CD14-positive monocyte (primary cell): ENCODE data around the gene ITPRIP. TPM values are rescaled to one million over a fixed set of nuclear protein-coding genes. Genes with fewer than 3 reads are reported as not detected.

Experiments
- DNase-seq, 3 donors: peaks; one replicate each; pipeline ENCODE4 v3.0.0-alpha.2; 2011 to 2022
- H2AFZ ChIP-seq: 2 replicates; pipeline ENCODE4 v1.6.0; 2012; ENCODE audit warnings: mild to moderate bottlenecking, low read depth, low read length, inconsistent platforms; ENCODE audit not compliant: insufficient read depth, poor library complexity, severe bottlenecking
- H3K27ac ChIP-seq, 2 donors: 1 replicate in 1 of 2; 2 replicates in 1 of 2; pipeline ENCODE4 v1.5.1; 2012 to 2013; ENCODE audit warnings: low read length in 2 of 2, control low read depth in 1 of 2, inconsistent platforms in 1 of 2, low read depth in 1 of 2, mild to moderate bottlenecking in 1 of 2
- H3K27me3 ChIP-seq, 2 donors: one replicate each; pipeline versions ENCODE4 v1.6.0 to v1.6.1; 2011 to 2013; ENCODE audit warnings: low read length in 2 of 2; ENCODE audit not compliant: control insufficient read depth in 2 of 2, insufficient read depth in 2 of 2
- H3K36me3 ChIP-seq, 2 donors: replicated peaks in 1 of 2; 1 replicate in 1 of 2; 2 replicates in 1 of 2; pipeline versions ENCODE4 v1.5.1 to v1.6.1; 2012 to 2013; ENCODE audit warnings: low read length in 2 of 2, control low read depth in 1 of 2, inconsistent platforms in 1 of 2, mild to moderate bottlenecking in 1 of 2; ENCODE audit not compliant: insufficient read depth in 2 of 2, control insufficient read depth in 1 of 2
- H3K4me1 ChIP-seq, 2 donors: 1 replicate in 1 of 2; 2 replicates in 1 of 2; pipeline versions ENCODE4 v1.5.1 to v1.6.1; 2012 to 2013; ENCODE audit warnings: low read length in 2 of 2, control low read depth in 1 of 2, inconsistent platforms in 1 of 2, mild to moderate bottlenecking in 1 of 2, moderate library complexity in 1 of 2; ENCODE audit not compliant: insufficient read depth in 2 of 2, control insufficient read depth in 1 of 2
- H3K4me2 ChIP-seq: replicated peaks from 2 replicates; pipeline ENCODE3; 2012; ENCODE audit warnings: low read length, moderate library complexity, mild to moderate bottlenecking; ENCODE audit not compliant: poor library complexity, severe bottlenecking; ENCODE audit errors: extremely low read depth
- H3K4me3 ChIP-seq, 3 experiments: fragments of 200-600 bp in 1 of 3; sonication (generic) in 1 of 3; replicated peaks in 1 of 3; 1 replicate in 2 of 3; 2 replicates in 1 of 3; pipeline ENCODE4 v1.5.1; 2011 to 2013; ENCODE audit warnings: low read length in 3 of 3, mild to moderate bottlenecking in 3 of 3, control low read depth in 2 of 3, low read depth in 2 of 3, inconsistent platforms in 1 of 3, moderate library complexity in 1 of 3
- H3K79me2 ChIP-seq: 2 replicates; pipeline ENCODE4 v1.6.0; 2012; ENCODE audit warnings: mild to moderate bottlenecking, control low read depth, inconsistent platforms, low read length, moderate library complexity; ENCODE audit not compliant: insufficient read depth
- H3K9ac ChIP-seq: 2 replicates; pipeline ENCODE4 v1.6.0; 2017; ENCODE audit warnings: low read length, mild to moderate bottlenecking; ENCODE audit not compliant: insufficient read depth, poor library complexity, severe bottlenecking
- H3K9me3 ChIP-seq, 2 donors: replicated peaks in 1 of 2; 1 replicate in 1 of 2; 2 replicates in 1 of 2; pipeline versions ENCODE4 v1.5.1 to v1.6.1; 2012 to 2013; ENCODE audit warnings: low read length in 2 of 2, control low read depth in 1 of 2; ENCODE audit not compliant: control insufficient read depth in 1 of 2, insufficient read depth in 1 of 2
- H4K20me1 ChIP-seq: 2 replicates; pipeline ENCODE4 v1.6.0; 2012; ENCODE audit warnings: mild to moderate bottlenecking, low read length, control low read depth, moderate library complexity; ENCODE audit not compliant: insufficient read depth
- H3K27ac Mint-ChIP-seq, 7 donors: one replicate each; pipeline ENCODE4 v1.8.0; 2020; ENCODE audit warnings: mild to moderate bottlenecking in 7 of 7, mixed read lengths in 7 of 7, moderate library complexity in 6 of 7, inconsistent platforms in 2 of 7
- H3K27me3 Mint-ChIP-seq, 3 donors: one replicate each; pipeline ENCODE4 v1.8.0; 2021 to 2022; ENCODE audit warnings: low read depth in 3 of 3, mild to moderate bottlenecking in 3 of 3, mixed read lengths in 3 of 3, moderate library complexity in 3 of 3, inconsistent platforms in 1 of 3
- H3K36me3 Mint-ChIP-seq, 2 donors: one replicate each; pipeline ENCODE4 v1.8.0; 2020; ENCODE audit warnings: mixed read lengths in 2 of 2, inconsistent platforms in 1 of 2, mild to moderate bottlenecking in 1 of 2
- H3K4me1 Mint-ChIP-seq: one replicate; pipeline ENCODE4 v1.8.0; 2020; ENCODE audit warnings: mild to moderate bottlenecking, mixed read lengths
- H3K4me3 Mint-ChIP-seq, 2 donors: one replicate each; pipeline ENCODE4 v1.8.0; 2020; ENCODE audit warnings: mild to moderate bottlenecking in 2 of 2, mixed read lengths in 2 of 2, moderate library complexity in 1 of 2
- H3K9me3 Mint-ChIP-seq, 7 donors: one replicate each; pipeline ENCODE4 v1.8.0; 2020 to 2022; ENCODE audit warnings: mixed read lengths in 7 of 7, mild to moderate bottlenecking in 6 of 7, moderate library complexity in 6 of 7, inconsistent platforms in 2 of 7
- WGBS: methylation state at CpG from one replicate; pipeline ENCODE4 v1.1.5; 2013; ENCODE audit warnings: missing lambda C conversion rate; ENCODE audit not compliant: insufficient coverage; 5-methylcytosine and 5-hydroxymethylcytosine counted together
- intact Hi-C, 2 donors: fragments of 100-400 bp; cut with micrococcal nuclease; formaldehyde crosslinking; loops; one replicate each; pipeline versions ENCODE4 v1.15.0 to v1.15.1; 2023
- polyA plus RNA-seq, 3 donors: library from polyadenylated mRNA; depleted of rRNA in 1 of 3; unstranded in 2 of 3; stranded (reverse) in 1 of 3; fragments of 300-500 nt in 2 of 3; fragments of >200 nt in 1 of 3; fragmentation: Illumina TruSeq in 2 of 3; gene quantifications; 1 replicate in 2 of 3; 2 replicates in 1 of 3; pipeline ENCODE4 v1.2.3, GENCODE V29; 2012 to 2021
- TF ChIP-seq, protein P1 (sequence below): fragments of 200-600 bp; IDR thresholded peaks from one replicate; pipeline ENCODE4 v1.8.0; 2022; ENCODE audit warnings: antibody characterized with exemption, mild to moderate bottlenecking

ITPRIP gene
- polyA plus RNA-seq, 3 donors = 27.5 to 76.6 (median 35.7) TPM

DNA sequence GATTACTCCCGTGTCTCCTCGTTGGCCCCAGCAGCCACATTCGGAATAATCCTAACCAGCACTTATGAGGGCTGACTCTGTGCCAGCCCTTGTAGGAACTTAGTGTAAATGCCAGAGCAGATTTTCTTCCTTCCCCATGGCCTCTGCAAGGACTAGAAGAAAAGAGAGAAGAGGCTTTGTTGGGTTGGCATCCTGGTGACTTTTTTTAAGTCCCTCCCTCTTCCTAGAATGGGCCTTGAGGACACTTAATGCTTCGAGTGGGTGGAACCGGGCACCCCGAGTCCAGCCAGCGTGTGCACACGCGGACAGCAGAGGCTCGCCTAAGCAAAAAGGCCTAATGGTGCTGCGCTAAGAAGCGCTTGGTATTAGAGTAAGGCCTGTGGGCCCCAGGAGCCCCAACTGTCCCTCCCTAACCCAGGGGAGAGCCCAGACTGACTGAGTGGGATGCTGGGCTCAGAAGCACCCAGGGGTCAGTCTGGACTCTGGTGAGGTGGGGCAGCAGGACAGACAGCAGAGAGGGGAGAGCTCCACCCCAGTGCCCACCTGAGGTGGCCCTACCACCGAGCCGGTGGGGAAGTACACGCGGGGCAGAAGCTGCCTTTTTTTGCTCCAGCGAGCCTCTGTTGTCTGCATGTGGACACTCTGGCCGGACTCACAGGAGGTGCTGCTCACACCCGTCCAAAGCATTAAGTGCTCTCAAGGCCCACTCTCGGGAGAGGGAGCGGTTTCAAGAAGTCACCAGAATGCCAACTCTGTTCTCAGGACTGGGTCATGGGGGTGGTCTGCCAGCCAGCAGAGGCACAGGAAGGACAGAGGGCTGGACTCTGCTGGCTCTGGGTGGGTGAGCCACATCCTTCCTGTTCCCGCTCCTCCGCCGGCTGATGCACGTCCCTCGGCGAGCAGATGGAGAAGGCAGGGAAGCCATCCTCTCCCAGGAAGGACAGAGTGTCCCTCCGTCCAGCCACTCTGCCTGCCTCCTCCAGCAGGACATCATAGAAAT lies 12.5 kb downstream of the ITPRIP start:
- Histone ChIP-seq H3K79me2 (peaks cover 100% of the 10 kb centered on the region), H3K27ac (peak overlapping the region; percentile 86 to 91), H4K20me1 (peaks cover 100% of the 10 kb centered on the region), H2AFZ (no peak overlapping the region), H3K4me3 (peak overlapping the region in 1 of 3 experiments; percentile 65), H3K9me3 (no peaks in the 10 kb centered on the region), H3K36me3 (peaks cover 0 to 5% of the 10 kb centered on the region in 2 donors), H3K9ac (peak overlapping the region; percentile 39), H3K4me2 (peak overlapping the region; percentile 72), H3K27me3 (no peaks in the 10 kb centered on the region), H3K4me1 (peaks cover 100% of the 10 kb centered on the region in 2 donors)
- TF ChIP-seq, protein P1, sequence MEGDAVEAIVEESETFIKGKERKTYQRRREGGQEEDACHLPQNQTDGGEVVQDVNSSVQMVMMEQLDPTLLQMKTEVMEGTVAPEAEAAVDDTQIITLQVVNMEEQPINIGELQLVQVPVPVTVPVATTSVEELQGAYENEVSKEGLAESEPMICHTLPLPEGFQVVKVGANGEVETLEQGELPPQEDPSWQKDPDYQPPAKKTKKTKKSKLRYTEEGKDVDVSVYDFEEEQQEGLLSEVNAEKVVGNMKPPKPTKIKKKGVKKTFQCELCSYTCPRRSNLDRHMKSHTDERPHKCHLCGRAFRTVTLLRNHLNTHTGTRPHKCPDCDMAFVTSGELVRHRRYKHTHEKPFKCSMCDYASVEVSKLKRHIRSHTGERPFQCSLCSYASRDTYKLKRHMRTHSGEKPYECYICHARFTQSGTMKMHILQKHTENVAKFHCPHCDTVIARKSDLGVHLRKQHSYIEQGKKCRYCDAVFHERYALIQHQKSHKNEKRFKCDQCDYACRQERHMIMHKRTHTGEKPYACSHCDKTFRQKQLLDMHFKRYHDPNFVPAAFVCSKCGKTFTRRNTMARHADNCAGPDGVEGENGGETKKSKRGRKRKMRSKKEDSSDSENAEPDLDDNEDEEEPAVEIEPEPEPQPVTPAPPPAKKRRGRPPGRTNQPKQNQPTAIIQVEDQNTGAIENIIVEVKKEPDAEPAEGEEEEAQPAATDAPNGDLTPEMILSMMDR = no peak
- intact Hi-C loops = loop anchor here (2.0 to 10.0 kb wide), 3 partner anchors 13 to 71 kb away; partner anchors contain the start of genes GSTO1 (in 2 of the 2) and ITPRIP (in 1 of the 2)
- Mint-ChIP-seq H3K4me1 (peaks cover 100% of the 10 kb centered on the region), H3K4me3 (peak overlapping the region; percentile 65 to 86), H3K9me3 (peaks cover 0 to 2% (median 0%) of the 10 kb centered on the region in 7 donors), H3K36me3 (peaks cover 29 to 46% of the 10 kb centered on the region in 2 donors), H3K27me3 (peaks cover 0 to 5% (median 0%) of the 10 kb centered on the region in 3 donors), H3K27ac (peak overlapping the region; percentile 98 to 100 (median 99))
- DNase-seq = peak in 2 of 3 donors; percentile 43 to 49
- 6% methylated on average over 18 of the region's 28 CpGs for WGBS

DNA sequence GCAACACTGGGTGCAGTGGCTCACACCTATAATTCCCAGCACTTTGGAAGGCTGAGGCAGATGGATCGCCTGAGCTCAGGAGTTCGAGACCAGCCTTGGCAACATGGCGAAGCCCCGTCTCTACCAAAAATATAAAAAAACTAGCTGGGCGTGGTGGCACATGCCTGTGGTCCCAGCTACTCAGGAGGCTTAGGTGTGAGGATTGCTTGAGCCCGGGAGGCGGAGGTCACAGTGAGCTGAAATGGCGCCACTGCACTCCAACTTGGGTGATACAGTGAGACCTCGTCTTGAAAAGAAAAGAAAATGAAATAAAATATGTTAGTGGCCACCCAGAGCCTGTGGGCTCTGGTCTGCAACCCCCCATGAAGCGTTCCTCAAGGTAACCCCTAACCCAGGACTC lies 13.3 kb downstream of the ITPRIP start:
- peak overlapping the region; percentile 63 to 86 for H3K4me3 Mint-ChIP-seq
- H3K4me1 Mint-ChIP-seq = peaks cover 100% of the 10 kb centered on the region
- Histone ChIP-seq H3K4me2 (peak overlapping the region; percentile 72), H3K4me1 (peaks cover 100% of the 10 kb centered on the region in 2 donors), H3K9ac (peak overlapping the region; percentile 11), H3K27me3 (no peaks in the 10 kb centered on the region), H3K9me3 (no peaks in the 10 kb centered on the region), H3K36me3 (no peaks in the 10 kb centered on the region), H3K4me3 (peak overlapping the region in 1 of 3 experiments; percentile 65), H2AFZ (no peak overlapping the region), H3K27ac (peak overlapping the region; percentile 86 to 91), H3K79me2 (peaks cover 100% of the 10 kb centered on the region), H4K20me1 (peaks cover 100% of the 10 kb centered on the region)
- H3K27ac Mint-ChIP-seq = peak overlapping the region; percentile 98 to 100 (median 99)
- intact Hi-C loops = loop anchor here (2.0 to 10.0 kb wide), 3 partner anchors 14 to 70 kb away; partner anchors contain the start of genes GSTO1 (in 2 of the 2) and ITPRIP (in 1 of the 2)
- 97% methylated on average over 5 of the region's 10 CpGs for WGBS
- DNase-seq = no peak
- peaks cover 0 to 5% (median 0%) of the 10 kb centered on the region in 3 donors for H3K27me3 Mint-ChIP-seq
- peaks cover 33 to 53% of the 10 kb centered on the region in 2 donors for H3K36me3 Mint-ChIP-seq
- peaks cover 0 to 2% (median 0%) of the 10 kb centered on the region in 7 donors for H3K9me3 Mint-ChIP-seq
- TF ChIP-seq, protein P1 = no peak
